K562 (cell line): ENCODE measurements around the gene STK33.

ENCODE experiments used
- CTCF ChIP-seq, 3 experiments: IDR thresholded peaks in 2 of 3; conservative IDR thresholded peaks in 1 of 3; 2 replicates each; pipeline ENCODE4 v1.5.1; 2011 to 2012; ENCODE audit warnings: low read length in 3 of 3, mild to moderate bottlenecking in 3 of 3, control low read depth in 2 of 3, improper control_type of control experiment in 1 of 3, inconsistent platforms in 1 of 3, low read depth in 1 of 3, mixed read lengths in 1 of 3, moderate library complexity in 1 of 3; ENCODE audit not compliant: insufficient read depth in 2 of 3
- EP300 ChIP-seq: IDR thresholded peaks from 2 replicates; pipeline ENCODE4 v1.6.1; 2012; ENCODE audit warnings: low read length, improper control_type of control experiment
- EZH2 ChIP-seq: IDR thresholded peaks from 2 replicates; pipeline ENCODE4 v1.6.1; 2012; ENCODE audit warnings: low read depth, mild to moderate bottlenecking, inconsistent platforms, low read length, borderline replicate concordance
- KDM1A ChIP-seq, 2 experiments: fragments of 450-650 bp; IDR thresholded peaks; 2 replicates each; pipeline ENCODE4 v1.6.1; 2016; ENCODE audit warnings: mild to moderate bottlenecking in 2 of 2
- MAX ChIP-seq: sonication (generic); formaldehyde crosslinking; IDR thresholded peaks from 2 replicates; pipeline ENCODE4 v1.9.0; 2022; ENCODE audit warnings: mild to moderate bottlenecking, missing genetic modification reagents
- SREBF1 ChIP-seq: fragments of 150-350 bp; IDR thresholded peaks from 2 replicates; pipeline ENCODE4 v1.6.1; 2014; ENCODE audit warnings: antibody characterized with exemption, low read depth, low read length, borderline replicate concordance
- STAT6 ChIP-seq: sonication (generic); formaldehyde crosslinking; IDR thresholded peaks from 2 replicates; pipeline ENCODE4 v1.8.1; 2023; ENCODE audit warnings: mild to moderate bottlenecking, missing genetic modification reagents
- TCF7L2 ChIP-seq: fragments of 150-350 bp; IDR thresholded peaks from 2 replicates; pipeline ENCODE4 v1.6.1; 2016; ENCODE audit warnings: low read depth, mild to moderate bottlenecking, low read length, moderate library complexity
- ZNF407 ChIP-seq: fragments of 450-650 bp; IDR thresholded peaks from 2 replicates; pipeline ENCODE4 v1.6.1; 2016; ENCODE audit warnings: low read depth

GRCh38 chr11:8362899-8363298 lies 231.1 kb downstream of the STK33 start:
- TF ChIP-seq KDM1A (IDR thresholded peaks at IDR 0.05) (no peak), CTCF (IDR thresholded peaks at IDR 0.05 in 2 of 3, conservative IDR thresholded peaks at IDR 0.05 in 1 of 3; ENCODE audit: insufficient read depth in 2 of 3, low read depth in 1 of 3, low read length in 3 of 3) (no peak), MAX (CRISPR knock-in tag) (no peak), TCF7L2 (no peak), STAT6 (no peak), EZH2 (no peak), EP300 (no peak), ZNF407 (no peak), SREBF1 (no peak)
